ENCODE data around the gene MAST3. TPM values are rescaled to one million over a fixed set of nuclear protein-coding genes. Genes with fewer than 3 reads are reported as not detected.

Gene MAST3
- total and polyA plus RNA-seq, 2 of the 13 experiments (the other 11 are each of a cell fraction or from before 2014, with no cell fraction given): 4.1 to 4.6 TPM

- TF ChIP-seq KIAA2018 (CRISPR knock-in tag; IDR thresholded peaks at IDR 0.05; ENCODE audit: borderline replicate concordance) (no peak), FIP1L1 (IDR thresholded peaks at IDR 0.05; ENCODE audit: borderline replicate concordance, insufficient read depth, low read depth, low read length) (no peak), ZNF775 (CRISPR knock-in tag; IDR thresholded peaks at IDR 0.05; ENCODE audit: borderline replicate concordance) (no peak), CTCF (CRISPR knock-in tag; IDR thresholded peaks at IDR 0.05) (peak; percentile 27), ZNF33A (CRISPR knock-in tag; IDR thresholded peaks at IDR 0.05; ENCODE audit: borderline replicate concordance) (no peak), SNAI1 (CRISPR knock-in tag; IDR thresholded peaks at IDR 0.05; ENCODE audit: borderline replicate concordance) (no peak), REL (CRISPR knock-in tag; conservative IDR thresholded peaks at IDR 0.05) (no peak), TFDP1 (CRISPR knock-in tag; IDR thresholded peaks at IDR 0.05; ENCODE audit: borderline replicate concordance) (peak; percentile 43; the same call in 1 of the 2 replicates), RBFOX2 (IDR thresholded peaks at IDR 0.05; ENCODE audit: low read depth, low read length) (peak; percentile 35; the same call in 1 of the 2 replicates), HNF4A (CRISPR knock-in tag; IDR thresholded peaks at IDR 0.05) (peak; percentile 91), RXRA (CRISPR knock-in tag; IDR thresholded peaks at IDR 0.05) (no peak; the same call in 1 of the 2 replicates), KLF15 (CRISPR knock-in tag; IDR thresholded peaks at IDR 0.05; ENCODE audit: borderline replicate concordance) (no peak), BHLHE40 (IDR thresholded peaks at IDR 0.05; ENCODE audit: low read length) (peak; percentile 68; the same call in 1 of the 2 replicates)
- TF ChIP-seq, protein P1, sequence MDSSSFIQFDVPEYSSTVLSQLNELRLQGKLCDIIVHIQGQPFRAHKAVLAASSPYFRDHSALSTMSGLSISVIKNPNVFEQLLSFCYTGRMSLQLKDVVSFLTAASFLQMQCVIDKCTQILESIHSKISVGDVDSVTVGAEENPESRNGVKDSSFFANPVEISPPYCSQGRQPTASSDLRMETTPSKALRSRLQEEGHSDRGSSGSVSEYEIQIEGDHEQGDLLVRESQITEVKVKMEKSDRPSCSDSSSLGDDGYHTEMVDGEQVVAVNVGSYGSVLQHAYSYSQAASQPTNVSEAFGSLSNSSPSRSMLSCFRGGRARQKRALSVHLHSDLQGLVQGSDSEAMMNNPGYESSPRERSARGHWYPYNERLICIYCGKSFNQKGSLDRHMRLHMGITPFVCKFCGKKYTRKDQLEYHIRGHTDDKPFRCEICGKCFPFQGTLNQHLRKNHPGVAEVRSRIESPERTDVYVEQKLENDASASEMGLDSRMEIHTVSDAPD (CRISPR knock-in tag; IDR thresholded peaks at IDR 0.05): no peak
These were observed 38.4 kb downstream of the MAST3 start (continued) for GRCh38 chr19:18135712-18136584.

All from HepG2 (cell line).